GM18867 (cell line): ENCODE data around the gene ZC3H18.
A peak's percentile ranks its signal among the peaks of the same experiment; 100 is the strongest.

Experiments
- ATAC-seq: cut with Tn5 transposase; IDR thresholded peaks from one replicate; pipeline ENCODE4 v1.9.1; 2021; ENCODE audit warnings: mild to moderate bottlenecking, moderate library complexity; ENCODE audit not compliant: unreplicated experiment

Gene ZC3H18

GRCh38 chr16:88671806-88672205 lies 101.6 kb downstream of the ZC3H18 start:
- ATAC-seq, result no peak

- no peak for ATAC-seq
Observed at GRCh38 chr16:88672776-88673175, 102.6 kb downstream of the ZC3H18 start.

GRCh38 chr16:88673716-88674379 lies 103.6 kb downstream of the ZC3H18 start:
- no peak for ATAC-seq

- no peak for ATAC-seq
Observed at GRCh38 chr16:88676502-88677242, 106.5 kb downstream of the ZC3H18 start.

GRCh38 chr16:88677721-88678120 lies 107.5 kb downstream of the ZC3H18 start:
- no peak for ATAC-seq

- ATAC-seq, result no peak
Observed at GRCh38 chr16:88678224-88678979, 108.2 kb downstream of the ZC3H18 start.

GRCh38 chr16:88680554-88681083 lies 110.4 kb downstream of the ZC3H18 start:
- no peak for ATAC-seq

- ATAC-seq, result peak; percentile 51
Observed at GRCh38 chr16:88681084-88681680, 111.0 kb downstream of the ZC3H18 start.
